ENCODE measurements around the gene EPHB1. TPM values are rescaled to one million over a fixed set of nuclear protein-coding genes. Genes with fewer than 3 reads are reported as not detected.

EPHB1 gene
- total RNA-seq, 1 experiment from 2014 or later, result 0.11 TPM

GRCh38 chr3:135142530-135142929 lies 347.5 kb downstream of the EPHB1 start:
- no peak for DNase-seq (ENCODE audit: low spot score)
- no peaks in the 10 kb centered on the region for H3K36me3 ChIP-seq (ENCODE audit: insufficient read depth, low read length, poor library complexity, severe bottlenecking)

GRCh38 chr3:135143474-135143873 lies 348.4 kb downstream of the EPHB1 start:
- H3K27ac ChIP-seq (ENCODE audit: low read depth, low read length, poor library complexity, severe bottlenecking), result no peak overlapping the region
- ChIA-PET CTCF (no interaction called here), POLR2A (ENCODE audit: low non-redundant PET) (no interaction called here)
- BruUV-seq (replicated peaks), result no TSS peak
- H3K36me3 ChIP-seq (ENCODE audit: insufficient read depth, low read length, poor library complexity, severe bottlenecking), result no peaks in the 10 kb centered on the region
- TF ChIP-seq EZH2 (IDR thresholded peaks at IDR 0.05; ENCODE audit: borderline replicate concordance, low read depth, low read length, poor library complexity, severe bottlenecking) (no peak), CTCF (conservative IDR thresholded peaks at IDR 0.05; ENCODE audit: low read depth, low read length) (no peak)
- no peak overlapping the region for H3K4me3 ChIP-seq (ENCODE audit: low read depth, low read length, poor library complexity, severe bottlenecking)
- H3K4me1 ChIP-seq (ENCODE audit: insufficient read depth, low read length, poor library complexity, severe bottlenecking), result no peaks in the 10 kb centered on the region
- no peaks in the 10 kb centered on the region for H3K9me3 ChIP-seq (ENCODE audit: low read depth, low read length, poor library complexity, severe bottlenecking)
- H3K27me3 ChIP-seq (replicated peaks; ENCODE audit: insufficient read depth, low read depth, low read length, poor library complexity), result peaks cover 6% of the 10 kb centered on the region
- intact Hi-C loops (cut with micrococcal nuclease; ENCODE audit: unreplicated experiment), result no loop called here
- no peak for DNase-seq (ENCODE audit: low spot score)

More at GRCh38 chr3:135142530-135142929, 347.5 kb downstream of the EPHB1 start:
- CTCF ChIA-PET, result no interaction called here
- POLR2A ChIA-PET (ENCODE audit: low non-redundant PET), result no interaction called here
- Histone ChIP-seq H3K9me3 (ENCODE audit: low read depth, low read length, poor library complexity, severe bottlenecking) (no peaks in the 10 kb centered on the region), H3K4me3 (ENCODE audit: low read depth, low read length, poor library complexity, severe bottlenecking) (no peak overlapping the region), H3K4me1 (ENCODE audit: insufficient read depth, low read length, poor library complexity, severe bottlenecking) (no peaks in the 10 kb centered on the region), H3K27me3 (replicated peaks; ENCODE audit: insufficient read depth, low read depth, low read length, poor library complexity) (no peaks in the 10 kb centered on the region), H3K27ac (ENCODE audit: low read depth, low read length, poor library complexity, severe bottlenecking) (no peak overlapping the region)
- no peak for TF ChIP-seq EZH2 (IDR thresholded peaks at IDR 0.05; ENCODE audit: borderline replicate concordance, low read depth, low read length, poor library complexity, severe bottlenecking)
- no TSS peak for BruUV-seq (replicated peaks)
- intact Hi-C loops (cut with micrococcal nuclease; ENCODE audit: unreplicated experiment), result no loop called here

GRCh38 chr3:135145581-135145980 lies 350.5 kb downstream of the EPHB1 start:
- ChIA-PET CTCF (no interaction called here), POLR2A (ENCODE audit: low non-redundant PET) (no interaction called here)
- no peaks in the 10 kb centered on the region for H3K9me3 ChIP-seq (ENCODE audit: low read depth, low read length, poor library complexity, severe bottlenecking)
- no peaks in the 10 kb centered on the region for H3K4me1 ChIP-seq (ENCODE audit: insufficient read depth, low read length, poor library complexity, severe bottlenecking)
- H3K4me3 ChIP-seq (ENCODE audit: low read depth, low read length, poor library complexity, severe bottlenecking), result no peak overlapping the region
- DNase-seq (ENCODE audit: low spot score), result no peak
- intact Hi-C loops (cut with micrococcal nuclease; ENCODE audit: unreplicated experiment), result loop anchor here (5.0 kb wide), 1 partner anchor 152 kb away; no protein-coding TSS in a partner anchor
- no TSS peak for BruUV-seq (replicated peaks)
- H3K36me3 ChIP-seq (ENCODE audit: insufficient read depth, low read length, poor library complexity, severe bottlenecking), result no peaks in the 10 kb centered on the region
- TF ChIP-seq EZH2 (IDR thresholded peaks at IDR 0.05; ENCODE audit: borderline replicate concordance, low read depth, low read length, poor library complexity, severe bottlenecking) (no peak), CTCF (conservative IDR thresholded peaks at IDR 0.05; ENCODE audit: low read depth, low read length) (no peak)
- peaks cover 15% of the 10 kb centered on the region for H3K27me3 ChIP-seq (replicated peaks; ENCODE audit: insufficient read depth, low read depth, low read length, poor library complexity)
- H3K27ac ChIP-seq (ENCODE audit: low read depth, low read length, poor library complexity, severe bottlenecking), result no peak overlapping the region

GRCh38 chr3:135147657-135148056 lies 352.6 kb downstream of the EPHB1 start:
- BruUV-seq (replicated peaks), result no TSS peak
- Histone ChIP-seq H3K27me3 (replicated peaks; ENCODE audit: insufficient read depth, low read depth, low read length, poor library complexity) (peaks cover 15% of the 10 kb centered on the region), H3K36me3 (ENCODE audit: insufficient read depth, low read length, poor library complexity, severe bottlenecking) (no peaks in the 10 kb centered on the region), H3K4me1 (ENCODE audit: insufficient read depth, low read length, poor library complexity, severe bottlenecking) (no peaks in the 10 kb centered on the region), H3K4me3 (ENCODE audit: low read depth, low read length, poor library complexity, severe bottlenecking) (no peak overlapping the region), H3K27ac (ENCODE audit: low read depth, low read length, poor library complexity, severe bottlenecking) (no peak overlapping the region), H3K9me3 (ENCODE audit: low read depth, low read length, poor library complexity, severe bottlenecking) (no peaks in the 10 kb centered on the region)
- intact Hi-C loops (cut with micrococcal nuclease; ENCODE audit: unreplicated experiment), result loop anchor here (5.0 kb wide), 1 partner anchor 150 kb away; no protein-coding TSS in a partner anchor
- CTCF ChIA-PET, result no interaction called here
- DNase-seq (ENCODE audit: low spot score), result no peak
- POLR2A ChIA-PET (ENCODE audit: low non-redundant PET), result no interaction called here
- TF ChIP-seq CTCF (conservative IDR thresholded peaks at IDR 0.05; ENCODE audit: low read depth, low read length), result no peak
- no peak for TF ChIP-seq EZH2 (IDR thresholded peaks at IDR 0.05; ENCODE audit: borderline replicate concordance, low read depth, low read length, poor library complexity, severe bottlenecking)

Data from A673 (cell line).